Caco-2 (cell line): ENCODE measurements around the gene LIMK2. TPM values are rescaled to one million over a fixed set of nuclear protein-coding genes. Genes with fewer than 3 reads are reported as not detected.

Source experiments
- BruUV-seq: library from RNA; stranded (reverse); fragments of 400-500 nt; replicated peaks from 2 replicates; lab custom pipeline; 2021; lab: Mats Ljungman, UMichigan
- CTCF ChIA-PET: fragments of 300-600 bp; sonication (Branson Sonifier 250); formaldehyde crosslinking; loops from one replicate; lab custom pipeline; 2022; ENCODE audit warnings: antibody characterized with exemption; lab: Charles Lee
- POLR2A ChIA-PET: fragments of 300-600 bp; sonication (Branson Sonifier 250); formaldehyde crosslinking; loops from one replicate; lab custom pipeline; 2022; ENCODE audit warnings: antibody characterized with exemption; lab: Charles Lee
- DNase-seq, 2 experiments: peaks; one replicate each; pipeline versions ENCODE4 v3.0.0 to v3.0.0-alpha.2; 2020 to 2022
- H3K27me3 ChIP-seq: replicated peaks from 2 replicates; pipeline ENCODE4 v1.6.0; 2011; ENCODE audit warnings: low read length; ENCODE audit not compliant: control insufficient read depth, insufficient read depth
- H3K36me3 ChIP-seq: 2 replicates; pipeline ENCODE4 v1.5.1; 2011; ENCODE audit warnings: low read length; ENCODE audit not compliant: control insufficient read depth, insufficient read depth
- H3K4me1 ChIP-seq: fragments of 250-450 bp; sonication (Bioruptor Pico); 2 replicates; pipeline ENCODE4 v1.5.1; 2020; ENCODE audit warnings: mild to moderate bottlenecking
- H3K4me3 ChIP-seq: 2 replicates; pipeline ENCODE4 v1.5.1; 2011; ENCODE audit warnings: low read depth, mild to moderate bottlenecking, control low read depth, low read length
- H3K9me3 ChIP-seq: fragments of 250-450 bp; sonication (Bioruptor Pico); 2 replicates; pipeline ENCODE4 v1.5.1; 2020; ENCODE audit warnings: mild to moderate bottlenecking, moderate library complexity
- H3K27ac Mint-ChIP-seq: one replicate; pipeline ENCODE4 v1.8.0; 2022; ENCODE audit warnings: mixed read lengths; ENCODE audit not compliant: unreplicated experiment
- H3K27me3 Mint-ChIP-seq: one replicate; pipeline ENCODE4 v1.8.0; 2022; ENCODE audit warnings: mixed read lengths; ENCODE audit not compliant: insufficient read depth, unreplicated experiment
- H3K36me3 Mint-ChIP-seq: one replicate; pipeline ENCODE4 v1.8.0; 2022; ENCODE audit warnings: mild to moderate bottlenecking, mixed read lengths; ENCODE audit not compliant: insufficient read depth, unreplicated experiment
- H3K4me1 Mint-ChIP-seq: one replicate; pipeline ENCODE4 v1.8.0; 2022; ENCODE audit warnings: low read depth, mixed read lengths; ENCODE audit not compliant: unreplicated experiment
- H3K4me3 Mint-ChIP-seq: one replicate; pipeline ENCODE4 v1.8.0; 2022; ENCODE audit warnings: mild to moderate bottlenecking, moderate library complexity, mixed read lengths; ENCODE audit not compliant: unreplicated experiment
- H3K9me3 Mint-ChIP-seq: one replicate; pipeline ENCODE4 v1.8.0; 2022; ENCODE audit warnings: mixed read lengths; ENCODE audit not compliant: unreplicated experiment
- CTCF ChIP-seq, 2 experiments: fragments of 200-600 bp in 1 of 2; IDR thresholded peaks; 1 replicate in 1 of 2; 2 replicates in 1 of 2; pipeline versions ENCODE4 v1.5.1 to v1.8.0; 2011 to 2022; ENCODE audit warnings: antibody characterized with exemption in 1 of 2, control low read depth in 1 of 2, inconsistent platforms in 1 of 2, low read depth in 1 of 2, low read length in 1 of 2, mild to moderate bottlenecking in 1 of 2, moderate library complexity in 1 of 2; ENCODE audit not compliant: insufficient read depth in 1 of 2, severe bottlenecking in 1 of 2, unreplicated experiment in 1 of 2
- intact Hi-C: fragments of 100-400 bp; cut with micrococcal nuclease; formaldehyde crosslinking; loops from one replicate; pipeline ENCODE4 v1.10.0; 2022; ENCODE audit not compliant: unreplicated experiment
- total RNA-seq: library from RNA; stranded (reverse); gene quantifications from 2 replicates; pipeline ENCODE4 v1.2.3, GENCODE V29; 2022

The LIMK2 gene
- total RNA-seq, 1 experiment from 2014 or later, result 36.3 TPM

DNA sequence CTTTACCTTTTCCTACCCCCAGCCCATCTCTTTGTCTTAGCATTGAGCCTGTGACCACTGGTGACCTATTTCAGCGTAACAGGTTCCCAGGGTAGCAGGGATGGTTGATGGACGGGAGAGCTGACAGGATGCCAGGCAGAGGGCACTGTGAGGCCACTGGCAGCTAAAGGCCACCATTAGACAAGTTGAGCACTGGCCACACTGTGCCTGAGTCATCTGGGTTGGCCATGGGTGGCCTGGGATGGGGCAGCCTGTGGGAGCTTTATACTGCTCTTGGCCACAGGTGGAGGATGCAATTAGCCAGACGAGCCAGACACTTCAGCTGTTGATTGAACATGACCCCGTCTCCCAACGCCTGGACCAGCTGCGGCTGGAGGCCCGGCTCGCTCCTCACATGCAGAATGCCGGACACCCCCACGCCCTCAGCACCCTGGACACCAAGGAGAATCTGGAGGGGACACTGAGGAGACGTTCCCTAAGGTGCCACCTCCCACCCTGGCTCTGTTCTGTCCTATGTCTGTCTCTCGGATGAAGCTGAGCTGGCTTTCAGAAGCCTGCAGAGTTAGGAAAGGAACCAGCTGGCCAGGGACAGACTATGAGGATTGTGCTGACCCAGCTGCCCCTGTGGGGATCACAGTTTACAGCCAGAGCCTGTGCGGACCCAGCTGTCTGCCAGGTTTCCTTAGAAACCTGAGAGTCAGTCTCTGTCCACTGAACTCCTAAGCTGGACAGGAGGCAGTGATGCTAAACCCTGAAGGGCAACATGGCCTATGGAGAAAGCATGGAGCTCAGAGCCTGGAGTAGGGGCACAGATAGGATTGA is 50.4 kb downstream of the LIMK2 start:
- Mint-ChIP-seq H3K9me3 (no peaks in the 10 kb centered on the region), H3K36me3 (peaks cover 40% of the 10 kb centered on the region), H3K27ac (no peak overlapping the region), H3K27me3 (no peaks in the 10 kb centered on the region), H3K4me3 (no peak overlapping the region), H3K4me1 (no peaks in the 10 kb centered on the region)
- H3K4me3 ChIP-seq, result no peak overlapping the region
- intact Hi-C loops, result no loop called here
- no TSS peak for BruUV-seq
- no peaks in the 10 kb centered on the region for H3K4me1 ChIP-seq
- POLR2A ChIA-PET, result no interaction called here
- CTCF ChIA-PET, result no interaction called here
- H3K36me3 ChIP-seq, result no peaks in the 10 kb centered on the region
- no peaks in the 10 kb centered on the region for H3K9me3 ChIP-seq
- no peak for DNase-seq
- no peak for TF ChIP-seq CTCF (IDR thresholded peaks at IDR 0.05; ENCODE audit: insufficient read depth in 1 of 2, low read depth in 1 of 2, low read length in 1 of 2, severe bottlenecking in 1 of 2, unreplicated experiment in 1 of 2)
- H3K27me3 ChIP-seq, result no peaks in the 10 kb centered on the region

- no peak for DNase-seq
- Mint-ChIP-seq H3K27ac (no peak overlapping the region), H3K27me3 (no peaks in the 10 kb centered on the region), H3K9me3 (no peaks in the 10 kb centered on the region), H3K4me3 (no peak overlapping the region), H3K4me1 (no peaks in the 10 kb centered on the region), H3K36me3 (peaks cover 41% of the 10 kb centered on the region)
- Histone ChIP-seq H3K36me3 (no peaks in the 10 kb centered on the region), H3K9me3 (no peaks in the 10 kb centered on the region), H3K4me1 (no peaks in the 10 kb centered on the region), H3K27me3 (no peaks in the 10 kb centered on the region), H3K4me3 (no peak overlapping the region)
- TF ChIP-seq CTCF (IDR thresholded peaks at IDR 0.05; ENCODE audit: insufficient read depth in 1 of 2, low read depth in 1 of 2, low read length in 1 of 2, severe bottlenecking in 1 of 2, unreplicated experiment in 1 of 2), result no peak
- CTCF ChIA-PET, result no interaction called here
- intact Hi-C loops, result no loop called here
- POLR2A ChIA-PET, result interaction anchor here (0.6 kb wide), 1 partner anchor 28 kb away, joined by 3 read pairs; the partner anchor contains the start of gene PIK3IP1
- no TSS peak for BruUV-seq
These were observed 52.0 kb downstream of the LIMK2 start for GRCh38 chr22:31263896-31264640.

- TF ChIP-seq CTCF (IDR thresholded peaks at IDR 0.05; ENCODE audit: insufficient read depth in 1 of 2, low read depth in 1 of 2, low read length in 1 of 2, severe bottlenecking in 1 of 2, unreplicated experiment in 1 of 2), result no peak
- H3K4me3 ChIP-seq, result no peak overlapping the region
- no peaks in the 10 kb centered on the region for H3K27me3 ChIP-seq
- H3K4me3 Mint-ChIP-seq, result no peak overlapping the region
- POLR2A ChIA-PET, result no interaction called here
- H3K9me3 ChIP-seq, result no peaks in the 10 kb centered on the region
- H3K36me3 ChIP-seq, result peaks cover 2% of the 10 kb centered on the region; the same call in 1 of the 2 replicates
- no peak for DNase-seq
- peaks cover 18% of the 10 kb centered on the region; the same call in 1 of the 2 replicates for H3K4me1 ChIP-seq
- no peak overlapping the region for H3K27ac Mint-ChIP-seq
- no peaks in the 10 kb centered on the region for H3K27me3 Mint-ChIP-seq
- intact Hi-C loops, result no loop called here
- CTCF ChIA-PET, result no interaction called here
- peaks cover 32% of the 10 kb centered on the region for H3K36me3 Mint-ChIP-seq
- peaks cover 23% of the 10 kb centered on the region for H3K4me1 Mint-ChIP-seq
- H3K9me3 Mint-ChIP-seq, result no peaks in the 10 kb centered on the region
- BruUV-seq, result no TSS peak
These were observed 56.2 kb downstream of the LIMK2 start for GRCh38 chr22:31268281-31268680.
